Measurements from ENCODE around the gene GJA4. TPM values are rescaled to one million over a fixed set of nuclear protein-coding genes. Genes with fewer than 3 reads are reported as not detected.

The GJA4 gene
- total RNA-seq, 1 experiment from 2014 or later, result not detected

DNA sequence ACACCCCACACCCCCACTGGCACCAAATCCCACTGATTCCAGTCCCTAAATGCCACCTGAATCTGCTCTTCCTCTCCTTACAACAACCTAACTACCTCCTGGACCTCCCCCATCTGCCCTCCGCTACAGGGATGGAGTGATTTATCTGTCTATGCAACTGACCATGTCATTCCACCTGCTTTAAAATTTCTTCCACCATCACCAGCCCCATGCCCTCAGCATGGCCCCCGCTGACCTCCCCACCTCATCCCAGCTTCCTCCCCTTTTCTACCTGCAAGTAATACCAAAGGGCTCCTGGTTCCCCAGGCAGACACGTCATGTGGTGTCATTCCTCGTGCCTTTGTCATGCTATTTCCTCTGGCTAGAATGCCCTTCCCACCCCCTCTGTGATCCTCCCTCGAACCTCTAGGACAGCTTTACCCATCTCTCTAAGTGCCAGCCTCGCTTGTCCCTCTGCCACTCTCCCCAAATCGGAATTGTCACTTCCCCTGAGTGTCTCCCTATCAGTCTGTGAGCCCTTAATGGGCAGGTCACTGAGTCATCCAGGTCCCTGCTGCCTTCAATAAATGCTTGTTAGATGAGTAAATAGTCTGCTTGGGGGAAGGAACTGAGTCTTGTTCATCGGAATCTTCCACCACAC is 29.5 kb upstream of the GJA4 start:
- POLR2A ChIA-PET (ENCODE audit: low non-redundant PET), result no interaction called here

GRCh38 chr1:34768856-34769255 is 23.9 kb upstream of the GJA4 start:
- H3K4me1 ChIP-seq (ENCODE audit: insufficient read depth, low read length, poor library complexity, severe bottlenecking), result no peaks in the 10 kb centered on the region
- CTCF ChIA-PET, result no interaction called here
- no peak overlapping the region for H3K27ac ChIP-seq (ENCODE audit: low read depth, low read length, poor library complexity, severe bottlenecking)
- no peak overlapping the region for H3K4me3 ChIP-seq (ENCODE audit: low read depth, low read length, poor library complexity, severe bottlenecking)
- no peaks in the 10 kb centered on the region for H3K36me3 ChIP-seq (ENCODE audit: insufficient read depth, low read length, poor library complexity, severe bottlenecking)
- H3K27me3 ChIP-seq (replicated peaks; ENCODE audit: insufficient read depth, low read depth, low read length, poor library complexity), result no peaks in the 10 kb centered on the region
- no TSS peak for BruUV-seq (replicated peaks)
- intact Hi-C loops (cut with micrococcal nuclease; ENCODE audit: unreplicated experiment), result no loop called here
- H3K9me3 ChIP-seq (ENCODE audit: low read depth, low read length, poor library complexity, severe bottlenecking), result no peaks in the 10 kb centered on the region
- POLR2A ChIA-PET (ENCODE audit: low non-redundant PET), result no interaction called here
- no peak for DNase-seq (ENCODE audit: low spot score)
- TF ChIP-seq EZH2 (IDR thresholded peaks at IDR 0.05; ENCODE audit: borderline replicate concordance, low read depth, low read length, poor library complexity, severe bottlenecking), result no peak
- TF ChIP-seq, protein P1, sequence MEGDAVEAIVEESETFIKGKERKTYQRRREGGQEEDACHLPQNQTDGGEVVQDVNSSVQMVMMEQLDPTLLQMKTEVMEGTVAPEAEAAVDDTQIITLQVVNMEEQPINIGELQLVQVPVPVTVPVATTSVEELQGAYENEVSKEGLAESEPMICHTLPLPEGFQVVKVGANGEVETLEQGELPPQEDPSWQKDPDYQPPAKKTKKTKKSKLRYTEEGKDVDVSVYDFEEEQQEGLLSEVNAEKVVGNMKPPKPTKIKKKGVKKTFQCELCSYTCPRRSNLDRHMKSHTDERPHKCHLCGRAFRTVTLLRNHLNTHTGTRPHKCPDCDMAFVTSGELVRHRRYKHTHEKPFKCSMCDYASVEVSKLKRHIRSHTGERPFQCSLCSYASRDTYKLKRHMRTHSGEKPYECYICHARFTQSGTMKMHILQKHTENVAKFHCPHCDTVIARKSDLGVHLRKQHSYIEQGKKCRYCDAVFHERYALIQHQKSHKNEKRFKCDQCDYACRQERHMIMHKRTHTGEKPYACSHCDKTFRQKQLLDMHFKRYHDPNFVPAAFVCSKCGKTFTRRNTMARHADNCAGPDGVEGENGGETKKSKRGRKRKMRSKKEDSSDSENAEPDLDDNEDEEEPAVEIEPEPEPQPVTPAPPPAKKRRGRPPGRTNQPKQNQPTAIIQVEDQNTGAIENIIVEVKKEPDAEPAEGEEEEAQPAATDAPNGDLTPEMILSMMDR (conservative IDR thresholded peaks at IDR 0.05; ENCODE audit: low read depth, low read length), result no peak

More for the DNA sequence above, 29.5 kb upstream of the GJA4 start:
- H3K27ac ChIP-seq (ENCODE audit: low read depth, low read length, poor library complexity, severe bottlenecking), result no peak overlapping the region
- BruUV-seq (replicated peaks), result no TSS peak
- TF ChIP-seq EZH2 (IDR thresholded peaks at IDR 0.05; ENCODE audit: borderline replicate concordance, low read depth, low read length, poor library complexity, severe bottlenecking), result no peak
- TF ChIP-seq, protein P1 (conservative IDR thresholded peaks at IDR 0.05; ENCODE audit: low read depth, low read length), result no peak
- no peak overlapping the region for H3K4me3 ChIP-seq (ENCODE audit: low read depth, low read length, poor library complexity, severe bottlenecking)
- no peaks in the 10 kb centered on the region for H3K9me3 ChIP-seq (ENCODE audit: low read depth, low read length, poor library complexity, severe bottlenecking)
- CTCF ChIA-PET, result no interaction called here
- H3K27me3 ChIP-seq (replicated peaks; ENCODE audit: insufficient read depth, low read depth, low read length, poor library complexity), result no peaks in the 10 kb centered on the region
- intact Hi-C loops (cut with micrococcal nuclease; ENCODE audit: unreplicated experiment), result no loop called here
- H3K36me3 ChIP-seq (ENCODE audit: insufficient read depth, low read length, poor library complexity, severe bottlenecking), result no peaks in the 10 kb centered on the region
- no peak for DNase-seq (ENCODE audit: low spot score)
- H3K4me1 ChIP-seq (ENCODE audit: insufficient read depth, low read length, poor library complexity, severe bottlenecking), result no peaks in the 10 kb centered on the region

DNA sequence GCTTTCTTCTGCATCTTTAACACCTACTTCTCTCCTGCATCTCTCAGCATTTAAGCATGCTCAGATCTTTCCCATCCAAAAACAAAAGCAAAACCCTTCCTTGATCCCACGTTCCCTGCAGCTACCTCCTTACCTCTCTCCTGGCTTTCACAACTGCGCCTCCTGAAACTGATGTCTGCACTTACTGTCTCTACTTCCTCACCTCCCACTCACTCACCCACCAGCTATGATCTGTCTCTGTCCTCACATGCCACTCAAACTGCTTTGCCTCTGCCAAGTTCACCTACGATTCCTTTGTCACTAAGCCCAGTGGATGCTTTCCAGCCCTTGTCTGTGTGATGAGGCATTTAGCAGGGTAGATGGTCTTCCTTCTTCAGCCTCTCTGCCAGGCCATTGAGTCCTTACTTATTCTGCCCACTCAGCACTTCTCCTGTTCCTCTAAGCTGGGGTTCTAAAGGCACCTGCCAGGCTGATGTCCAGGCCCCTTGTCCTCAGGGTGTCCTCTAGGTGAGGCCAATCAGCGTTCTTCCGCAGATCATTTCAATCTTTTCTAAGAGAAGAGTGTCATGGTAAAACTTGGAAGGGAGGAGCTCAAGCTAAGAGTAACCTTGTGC is 21.8 kb upstream of the GJA4 start:
- H3K4me3 ChIP-seq (ENCODE audit: low read depth, low read length, poor library complexity, severe bottlenecking), result no peak overlapping the region
- H3K4me1 ChIP-seq (ENCODE audit: insufficient read depth, low read length, poor library complexity, severe bottlenecking), result no peaks in the 10 kb centered on the region
- H3K27me3 ChIP-seq (replicated peaks; ENCODE audit: insufficient read depth, low read depth, low read length, poor library complexity), result no peaks in the 10 kb centered on the region
- intact Hi-C loops (cut with micrococcal nuclease; ENCODE audit: unreplicated experiment), result no loop called here
- ChIA-PET POLR2A (ENCODE audit: low non-redundant PET) (no interaction called here), CTCF (no interaction called here)
- no peak overlapping the region for H3K27ac ChIP-seq (ENCODE audit: low read depth, low read length, poor library complexity, severe bottlenecking)
- no TSS peak for BruUV-seq (replicated peaks)
- no peak for TF ChIP-seq EZH2 (IDR thresholded peaks at IDR 0.05; ENCODE audit: borderline replicate concordance, low read depth, low read length, poor library complexity, severe bottlenecking)
- TF ChIP-seq, protein P1 (conservative IDR thresholded peaks at IDR 0.05; ENCODE audit: low read depth, low read length), result no peak
- no peaks in the 10 kb centered on the region for H3K9me3 ChIP-seq (ENCODE audit: low read depth, low read length, poor library complexity, severe bottlenecking)
- no peaks in the 10 kb centered on the region for H3K36me3 ChIP-seq (ENCODE audit: insufficient read depth, low read length, poor library complexity, severe bottlenecking)
- no peak for DNase-seq (ENCODE audit: low spot score)

All from A673 (cell line).